ENCODE measurements around the gene CTAGE9. TPM values are rescaled to one million over a fixed set of nuclear protein-coding genes. Genes with fewer than 3 reads are reported as not detected.
"Not testable (repeated sequence)": the region's sequence is repeated elsewhere in the genome, so short reads cannot be mapped to it uniquely, and the experiment has no call there.

The CTAGE9 gene
- not detected for total RNA-seq

- not testable (repeated sequence) for DNase-seq (ENCODE audit: low read depth in 2 of 3, low spot score in 2 of 3)
Measured at GRCh38 chr6:131710917-131711316, at the start of gene CTAGE9. Gene CTAGE9, minus strand, starts transcription at chr6:131711017. Its CDS starts 0 bp downstream, at chr6:131711017.

DNA sequence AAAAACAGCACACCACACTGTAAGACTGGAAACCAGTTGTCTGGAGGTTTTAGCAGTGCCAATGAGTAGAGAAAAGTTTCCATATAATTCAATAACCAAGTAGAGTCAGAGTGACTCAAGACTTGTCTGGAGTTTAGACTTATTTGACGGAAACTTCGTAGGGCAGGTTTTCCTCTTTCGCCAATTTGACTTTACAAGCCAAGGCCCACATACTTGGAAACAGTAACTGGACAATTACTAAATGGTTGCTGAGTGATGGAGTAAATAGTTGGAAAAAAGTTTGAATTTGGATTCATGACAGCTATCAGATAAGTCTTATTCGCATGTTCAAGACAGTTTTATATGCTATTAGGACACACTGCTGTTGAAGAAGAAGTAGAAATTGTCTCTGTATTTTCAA lies 48.1 kb upstream of the CTAGE9 start:
- DNase-seq (ENCODE audit: low read depth in 2 of 3, low spot score in 2 of 3), result no peak

GRCh38 chr6:131756039-131756438 lies 45.2 kb upstream of the CTAGE9 start:
- no peak for DNase-seq (ENCODE audit: low read depth in 2 of 3, low spot score in 2 of 3)

DNA sequence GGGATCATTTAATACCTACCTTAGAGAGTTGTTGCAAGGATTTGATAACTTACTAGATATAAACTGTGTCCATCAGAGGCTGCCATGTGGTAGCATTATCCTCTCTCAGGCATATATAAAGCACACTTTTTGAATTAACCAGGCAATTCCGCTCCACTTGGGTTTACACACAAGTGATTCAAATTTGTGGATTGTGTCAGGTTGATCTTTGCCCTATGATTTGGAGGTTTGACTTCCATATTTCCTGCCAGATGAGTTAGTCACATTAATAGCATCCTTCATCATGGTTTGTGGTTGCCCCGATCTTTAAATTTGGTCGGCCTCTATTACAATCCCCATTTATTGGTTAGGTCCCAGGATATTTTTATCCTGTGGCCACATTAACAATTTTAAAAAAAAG lies 44.8 kb upstream of the CTAGE9 start:
- no peak for DNase-seq (ENCODE audit: low read depth in 2 of 3, low spot score in 2 of 3)

- DNase-seq (ENCODE audit: low read depth in 2 of 3, low spot score in 2 of 3), result no peak
Measured at GRCh38 chr6:131754715-131755567, 44.1 kb upstream of the CTAGE9 start.

DNA sequence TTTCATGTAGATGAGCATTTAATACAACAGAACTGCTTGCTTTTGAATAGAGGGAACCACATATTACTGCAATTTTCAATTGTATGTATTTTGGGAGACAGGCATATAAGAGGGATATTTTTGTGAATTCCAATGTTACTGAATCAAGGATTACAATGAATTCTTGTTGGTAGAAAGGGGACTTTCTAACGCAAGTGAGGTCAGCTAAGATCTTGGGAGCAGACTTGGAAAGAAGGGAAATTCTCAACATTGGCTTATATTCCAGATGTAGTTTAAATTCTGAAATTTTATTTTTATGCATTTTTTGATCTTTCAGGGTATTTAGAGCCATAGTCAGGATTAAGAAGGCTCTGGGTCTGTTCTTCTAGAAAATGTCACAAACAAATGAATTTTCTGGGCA lies 43.3 kb upstream of the CTAGE9 start:
- no peak for DNase-seq (ENCODE audit: low read depth in 2 of 3, low spot score in 2 of 3)

DNA sequence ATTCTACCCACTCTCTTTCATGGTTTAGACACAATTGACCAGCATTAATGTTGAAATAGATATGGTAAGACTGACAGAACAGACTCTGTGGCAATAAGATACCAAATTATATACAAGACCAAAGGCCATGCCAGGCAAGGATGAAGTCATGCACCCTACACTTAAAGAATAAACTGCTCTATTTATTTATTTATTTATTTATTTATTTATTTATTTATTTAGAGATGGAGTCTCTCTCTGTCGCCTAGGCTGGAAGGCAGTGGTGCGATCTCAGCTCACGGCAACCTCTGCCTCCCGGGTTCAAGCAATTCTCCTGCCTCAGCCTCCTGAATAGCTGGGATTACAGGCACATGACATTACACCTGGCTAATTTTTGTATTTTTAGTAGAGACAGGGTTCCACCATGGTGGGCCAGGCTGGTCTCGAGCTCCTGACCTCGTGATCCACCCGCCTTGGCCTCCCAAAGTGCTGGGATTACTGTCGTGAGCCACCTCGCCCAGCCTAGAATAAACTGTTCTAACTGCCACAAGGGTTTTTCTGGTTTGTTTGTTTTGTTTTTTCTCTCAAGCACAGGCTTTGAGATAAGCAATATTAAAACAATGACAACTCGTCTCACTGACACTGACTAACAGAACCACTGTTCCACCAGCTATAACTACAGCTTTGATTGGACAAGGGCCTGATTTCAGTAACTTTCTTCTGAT lies 40.3 kb upstream of the CTAGE9 start:
- DNase-seq (ENCODE audit: low read depth in 2 of 3, low spot score in 2 of 3), result not testable (repeated sequence)

DNA sequence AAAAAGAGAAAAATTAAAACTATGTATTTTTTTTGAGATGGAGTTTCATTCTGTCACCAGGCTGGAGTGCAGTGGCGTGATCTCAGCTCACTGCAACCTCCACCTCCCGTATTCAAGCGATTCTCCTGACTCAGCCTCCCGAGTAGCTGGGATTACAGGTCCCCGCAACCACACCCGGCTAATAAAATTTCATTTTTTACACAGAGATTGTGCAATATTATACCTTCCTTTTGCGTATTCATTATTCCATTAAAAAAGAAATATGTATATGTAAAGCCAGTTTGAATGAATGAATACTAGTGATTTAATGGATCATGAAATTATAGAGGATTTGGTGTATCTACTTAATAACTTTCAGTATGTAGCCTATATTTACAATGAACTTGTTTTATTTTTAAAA lies 38.2 kb upstream of the CTAGE9 start:
- no peak for DNase-seq (ENCODE audit: low read depth in 2 of 3, low spot score in 2 of 3)

GRCh38 chr6:131747821-131748353 lies 37.1 kb upstream of the CTAGE9 start:
- DNase-seq (ENCODE audit: low read depth in 2 of 3, low spot score in 2 of 3), result no peak

DNA sequence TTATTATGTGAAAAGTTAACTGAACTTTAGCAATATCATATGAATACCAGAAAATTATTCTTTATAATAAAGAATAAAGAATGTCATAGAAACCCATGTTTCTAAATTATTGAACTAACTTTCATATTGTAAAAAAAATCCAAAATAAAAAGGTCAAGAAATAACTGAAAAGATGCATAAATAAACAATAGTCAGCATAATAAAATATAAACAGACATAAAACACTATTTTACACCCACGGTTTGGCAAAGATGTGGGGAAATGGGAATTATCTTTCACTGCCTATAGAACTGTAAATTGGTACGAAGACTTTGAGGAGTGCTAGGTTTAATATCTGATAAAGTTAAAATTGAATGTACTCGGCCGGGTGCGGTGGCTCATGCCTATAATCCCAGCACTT lies 34.7 kb upstream of the CTAGE9 start:
- DNase-seq (ENCODE audit: low read depth in 2 of 3, low spot score in 2 of 3), result no peak

- no peak for DNase-seq (ENCODE audit: low read depth in 2 of 3, low spot score in 2 of 3)
Measured at GRCh38 chr6:131744432-131745287, 33.8 kb upstream of the CTAGE9 start.

DNA sequence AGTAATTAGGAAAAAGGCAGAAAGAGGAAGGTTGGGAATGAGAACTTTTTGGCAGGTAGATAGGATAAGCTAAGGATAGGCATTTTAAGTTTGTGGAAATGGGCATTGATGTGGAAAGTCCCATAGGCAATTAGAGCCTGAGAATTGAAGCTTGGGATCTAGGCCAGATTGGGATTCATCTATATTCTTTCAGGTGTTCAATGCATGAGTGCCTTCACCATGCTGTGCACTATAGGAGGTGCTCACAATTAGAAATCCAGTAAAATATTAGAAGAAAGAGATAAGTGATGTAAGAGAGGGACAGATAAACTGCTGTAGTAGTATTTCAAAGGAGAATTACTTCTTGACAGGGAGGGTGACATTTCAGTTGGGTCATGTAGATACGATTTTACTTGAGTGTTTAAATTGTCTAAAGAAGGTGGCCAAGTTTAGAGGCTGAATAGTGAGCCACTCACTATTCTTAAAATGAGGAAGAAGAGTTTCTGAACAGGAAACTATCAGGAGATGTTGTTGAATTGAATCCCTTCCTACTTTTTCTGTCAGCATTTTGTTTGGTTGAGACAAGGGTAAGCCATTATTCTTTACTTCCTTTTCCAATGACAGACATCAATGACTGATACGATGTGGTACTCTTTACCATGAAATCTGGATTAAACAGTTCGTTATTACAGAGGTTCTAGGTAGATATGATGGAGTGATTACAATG lies 31.0 kb upstream of the CTAGE9 start:
- peak in 1 of 3 donors; percentile 28 for DNase-seq (ENCODE audit: low read depth in 2 of 3, low spot score in 2 of 3)

GRCh38 chr6:131740161-131740560 lies 29.3 kb upstream of the CTAGE9 start:
- no peak for DNase-seq (ENCODE audit: low read depth in 2 of 3, low spot score in 2 of 3)

DNA sequence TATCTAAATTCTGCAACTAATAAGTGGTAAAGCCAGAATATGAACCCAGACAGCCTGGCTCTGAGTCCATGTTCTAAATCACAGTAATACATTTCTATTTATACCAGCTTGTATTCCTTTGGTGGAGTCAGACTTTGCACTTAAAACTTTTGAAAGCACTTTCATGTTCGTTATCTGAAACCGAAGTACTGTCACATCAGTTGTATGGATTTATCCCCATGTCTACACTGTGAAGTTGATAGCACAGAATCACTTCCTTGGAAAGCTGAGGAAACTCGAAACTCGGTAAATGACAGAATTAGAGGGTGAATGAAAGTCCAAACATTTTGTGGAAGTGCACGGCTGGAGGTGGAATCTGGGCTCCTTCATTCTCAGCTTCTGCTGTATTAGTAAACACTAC lies 28.3 kb upstream of the CTAGE9 start:
- DNase-seq (ENCODE audit: low read depth in 2 of 3, low spot score in 2 of 3), result no peak

- DNase-seq (ENCODE audit: low read depth in 2 of 3, low spot score in 2 of 3), result no peak
Measured at GRCh38 chr6:131736811-131737210, 26.0 kb upstream of the CTAGE9 start.

DNA sequence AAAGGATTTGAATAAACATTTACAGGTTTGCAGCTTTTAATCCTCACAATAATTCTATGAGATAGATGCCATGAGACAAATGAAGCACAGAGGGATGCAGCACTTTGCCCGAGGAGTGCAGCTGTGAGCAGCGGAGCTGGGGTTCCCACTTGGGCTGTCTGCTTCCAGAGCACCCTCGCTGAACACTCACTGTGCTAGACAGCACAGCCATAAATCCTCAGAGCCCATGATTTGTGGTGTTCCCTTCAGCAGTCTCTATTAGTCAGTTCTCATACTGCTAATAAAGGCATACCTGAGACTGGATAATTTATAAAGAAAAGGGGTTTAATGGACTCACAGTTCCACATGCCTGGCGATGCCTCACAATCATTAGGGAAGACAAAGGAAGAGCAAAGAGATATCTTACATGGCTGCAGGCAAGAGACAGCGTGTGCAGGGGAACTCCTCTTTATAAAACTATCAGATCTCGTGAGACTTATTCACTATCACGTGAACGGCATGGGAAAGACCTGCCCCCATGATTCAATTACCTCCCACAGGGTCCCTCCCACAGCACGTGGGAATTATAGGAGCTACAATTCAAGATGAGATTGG lies 25.3 kb upstream of the CTAGE9 start:
- DNase-seq (ENCODE audit: low read depth in 2 of 3, low spot score in 2 of 3), result no peak

DNA sequence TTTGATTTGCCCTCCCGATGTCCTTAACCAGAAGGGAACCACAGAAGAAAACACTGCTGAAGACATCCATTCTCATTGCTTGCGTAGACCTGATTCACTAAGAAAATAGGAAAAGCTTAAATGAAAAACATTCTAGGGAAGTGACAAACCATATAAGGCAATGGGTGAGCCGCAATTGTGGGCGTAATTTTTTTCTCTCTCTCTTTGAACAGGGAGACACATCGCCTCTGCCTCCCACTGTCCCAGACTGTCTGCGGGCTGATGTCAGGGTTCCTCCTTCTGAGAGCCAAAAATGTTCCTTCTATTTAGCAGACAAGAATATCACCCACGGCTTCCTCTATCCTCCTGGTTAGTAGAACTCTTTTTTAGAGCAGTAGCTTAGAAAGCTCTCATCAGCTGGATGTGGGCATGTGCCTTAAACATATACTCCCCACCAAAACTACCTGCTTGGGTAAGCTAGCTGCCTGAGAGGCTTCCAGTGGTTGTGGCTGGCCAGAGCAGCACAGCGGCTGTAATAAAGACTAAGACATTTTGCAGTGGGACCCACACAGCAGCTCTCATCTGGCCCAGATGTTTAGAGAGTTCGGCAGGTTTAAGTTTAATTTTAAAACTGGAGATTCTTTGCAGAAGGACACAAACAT lies 22.7 kb upstream of the CTAGE9 start:
- no peak for DNase-seq (ENCODE audit: low read depth in 2 of 3, low spot score in 2 of 3)

DNA sequence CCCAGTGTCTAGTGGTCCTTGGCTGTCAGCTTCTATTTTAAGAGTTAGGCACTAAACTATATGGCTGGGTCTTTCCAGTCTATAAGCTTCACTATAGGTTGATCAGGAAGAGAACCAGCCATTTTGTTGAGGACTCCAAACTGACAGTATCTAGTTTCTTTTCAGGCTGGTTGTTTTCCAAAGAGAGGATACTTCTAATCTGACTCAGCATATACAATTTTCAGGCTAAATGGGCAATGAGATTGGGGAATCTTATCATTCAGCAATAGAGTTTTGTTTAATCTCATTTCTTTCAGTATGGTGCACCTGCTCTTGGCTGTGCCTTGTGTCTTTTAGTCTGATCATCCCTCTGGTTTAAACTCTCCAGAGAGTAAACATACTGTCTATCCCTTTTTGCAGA lies 20.4 kb upstream of the CTAGE9 start:
- no peak for DNase-seq (ENCODE audit: low read depth in 2 of 3, low spot score in 2 of 3)

GRCh38 chr6:131730264-131730663 lies 19.4 kb upstream of the CTAGE9 start:
- peak in 1 of 3 donors; percentile 32 for DNase-seq (ENCODE audit: low read depth in 2 of 3, low spot score in 2 of 3)

All from hematopoietic multipotent progenitor cell (in vitro differentiated cells).